LNCAP (cell line): ENCODE results near the gene BOLL.

Experiments
- TF ChIP-seq, protein P1 (sequence below): fragments of 450-650 bp; IDR thresholded peaks from 2 replicates; pipeline ENCODE4 v1.5.1; 2017; ENCODE audit warnings: mild to moderate bottlenecking

Gene BOLL

DNA sequence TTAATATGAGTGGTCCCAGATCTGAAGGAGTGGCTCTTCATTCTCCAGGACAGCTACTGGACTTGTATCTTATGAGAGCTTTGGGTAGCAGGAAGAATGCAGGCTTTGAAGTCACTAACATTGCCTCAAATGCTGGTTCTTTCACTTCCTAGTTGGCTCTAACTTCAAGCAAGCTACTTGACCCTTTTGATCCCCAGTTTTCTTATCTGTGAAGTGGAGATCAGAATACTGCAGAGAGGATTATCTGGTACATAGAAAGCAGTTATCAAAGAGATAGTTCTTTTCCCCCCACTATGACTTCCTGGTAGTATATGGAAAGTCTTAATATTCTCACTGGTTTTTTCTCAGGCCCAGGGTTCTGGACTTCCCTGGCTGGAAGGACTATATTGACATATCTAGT is 15.9 kb upstream of the BOLL start:
- TF ChIP-seq, protein P1, sequence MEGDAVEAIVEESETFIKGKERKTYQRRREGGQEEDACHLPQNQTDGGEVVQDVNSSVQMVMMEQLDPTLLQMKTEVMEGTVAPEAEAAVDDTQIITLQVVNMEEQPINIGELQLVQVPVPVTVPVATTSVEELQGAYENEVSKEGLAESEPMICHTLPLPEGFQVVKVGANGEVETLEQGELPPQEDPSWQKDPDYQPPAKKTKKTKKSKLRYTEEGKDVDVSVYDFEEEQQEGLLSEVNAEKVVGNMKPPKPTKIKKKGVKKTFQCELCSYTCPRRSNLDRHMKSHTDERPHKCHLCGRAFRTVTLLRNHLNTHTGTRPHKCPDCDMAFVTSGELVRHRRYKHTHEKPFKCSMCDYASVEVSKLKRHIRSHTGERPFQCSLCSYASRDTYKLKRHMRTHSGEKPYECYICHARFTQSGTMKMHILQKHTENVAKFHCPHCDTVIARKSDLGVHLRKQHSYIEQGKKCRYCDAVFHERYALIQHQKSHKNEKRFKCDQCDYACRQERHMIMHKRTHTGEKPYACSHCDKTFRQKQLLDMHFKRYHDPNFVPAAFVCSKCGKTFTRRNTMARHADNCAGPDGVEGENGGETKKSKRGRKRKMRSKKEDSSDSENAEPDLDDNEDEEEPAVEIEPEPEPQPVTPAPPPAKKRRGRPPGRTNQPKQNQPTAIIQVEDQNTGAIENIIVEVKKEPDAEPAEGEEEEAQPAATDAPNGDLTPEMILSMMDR = no peak

DNA sequence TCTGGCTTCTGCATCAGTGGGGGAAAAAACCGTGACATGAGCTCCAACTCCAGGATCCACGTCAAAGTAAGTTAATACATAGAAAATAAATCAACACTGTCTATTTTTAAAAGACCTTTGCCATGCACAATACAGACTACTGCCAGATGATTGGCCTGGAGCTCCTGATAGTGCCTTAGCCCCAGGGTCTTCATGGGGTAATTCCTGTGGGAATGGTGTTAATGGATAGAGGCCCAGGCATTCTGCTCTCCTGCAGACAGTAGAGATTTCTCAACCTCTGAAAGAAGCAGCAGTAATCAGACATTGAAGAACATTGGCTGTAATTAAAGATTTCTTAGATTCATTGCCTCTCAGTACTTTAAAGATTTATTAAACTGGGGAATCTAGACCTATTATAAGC is 15.0 kb upstream of the BOLL start:
- TF ChIP-seq, protein P1 = no peak

DNA sequence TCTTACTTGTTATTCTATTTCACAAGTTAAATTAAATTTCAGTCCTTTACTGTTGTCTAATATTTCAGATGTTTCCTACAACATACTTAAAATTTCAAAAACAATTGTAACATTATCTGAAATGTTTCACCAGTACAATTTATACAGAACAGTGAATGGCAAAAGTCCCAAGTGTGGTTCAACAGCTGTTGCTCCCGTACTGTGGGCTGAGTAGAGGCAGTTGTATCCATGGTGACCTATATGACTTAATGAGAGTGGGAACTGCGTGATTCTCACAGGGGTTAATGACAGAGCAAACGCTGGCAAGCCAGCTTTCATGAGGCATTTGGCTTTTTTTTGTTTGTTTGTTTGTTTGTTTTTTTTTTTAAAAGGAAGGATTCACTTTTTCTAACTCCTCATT is 13.9 kb upstream of the BOLL start:
- TF ChIP-seq, protein P1 = no peak

DNA sequence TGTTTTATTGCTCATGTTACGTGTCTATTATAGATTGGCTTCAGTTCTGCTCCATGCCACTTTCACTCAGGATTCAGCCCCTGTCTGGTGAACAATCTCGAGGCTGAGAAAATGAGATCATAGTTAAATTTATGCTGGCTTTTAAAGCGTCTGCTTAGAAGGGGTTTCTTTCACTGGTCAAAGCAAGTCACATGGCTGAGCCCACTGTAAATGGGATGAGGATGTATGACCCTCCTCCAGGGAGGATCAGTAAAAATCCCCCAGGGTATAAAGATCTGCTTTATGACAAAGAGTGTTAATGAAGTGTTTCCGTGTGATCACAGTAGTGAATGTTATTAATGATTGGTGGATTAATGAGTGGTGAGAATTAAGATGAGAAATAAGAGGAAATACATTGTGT is 13.1 kb upstream of the BOLL start:
- TF ChIP-seq, protein P1 = no peak

DNA sequence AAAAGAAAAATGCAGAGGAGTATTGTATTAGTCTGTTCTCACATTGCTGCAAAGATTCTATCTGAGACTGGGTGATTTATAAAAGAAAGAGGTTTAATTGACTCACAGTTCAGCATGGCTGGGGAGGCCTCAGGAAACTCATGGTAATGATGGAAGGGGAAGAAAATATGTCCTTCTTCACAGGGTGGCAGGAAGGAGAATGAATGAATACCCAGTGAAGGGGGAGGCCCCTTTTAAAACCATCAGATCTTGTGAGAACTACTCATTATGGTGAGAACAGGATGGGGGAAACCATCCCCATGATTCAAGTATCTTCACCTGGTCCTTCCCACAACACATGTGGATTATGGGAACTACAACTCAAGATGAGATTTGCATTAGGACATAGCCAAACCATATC is 10.2 kb upstream of the BOLL start:
- TF ChIP-seq, protein P1 = no peak

DNA sequence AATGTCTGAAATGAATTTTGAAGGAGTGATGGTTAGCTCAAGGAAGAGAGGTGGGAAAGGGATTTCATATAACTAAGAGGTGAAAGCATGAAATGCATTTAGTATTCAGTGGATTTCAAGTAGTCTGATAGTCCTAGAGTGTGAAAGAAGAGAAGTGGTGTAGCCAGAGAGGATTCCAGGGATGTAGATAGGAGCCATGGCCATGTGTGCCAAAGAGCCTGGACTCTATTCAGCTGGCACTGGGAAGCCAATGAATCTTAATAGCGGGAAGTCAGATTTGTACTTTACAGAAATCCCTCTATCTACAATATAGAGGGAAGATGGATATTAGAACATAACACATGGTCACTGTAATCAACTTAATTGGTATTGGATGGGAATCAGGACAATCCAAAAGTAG is 8.3 kb upstream of the BOLL start:
- TF ChIP-seq, protein P1 = no peak

DNA sequence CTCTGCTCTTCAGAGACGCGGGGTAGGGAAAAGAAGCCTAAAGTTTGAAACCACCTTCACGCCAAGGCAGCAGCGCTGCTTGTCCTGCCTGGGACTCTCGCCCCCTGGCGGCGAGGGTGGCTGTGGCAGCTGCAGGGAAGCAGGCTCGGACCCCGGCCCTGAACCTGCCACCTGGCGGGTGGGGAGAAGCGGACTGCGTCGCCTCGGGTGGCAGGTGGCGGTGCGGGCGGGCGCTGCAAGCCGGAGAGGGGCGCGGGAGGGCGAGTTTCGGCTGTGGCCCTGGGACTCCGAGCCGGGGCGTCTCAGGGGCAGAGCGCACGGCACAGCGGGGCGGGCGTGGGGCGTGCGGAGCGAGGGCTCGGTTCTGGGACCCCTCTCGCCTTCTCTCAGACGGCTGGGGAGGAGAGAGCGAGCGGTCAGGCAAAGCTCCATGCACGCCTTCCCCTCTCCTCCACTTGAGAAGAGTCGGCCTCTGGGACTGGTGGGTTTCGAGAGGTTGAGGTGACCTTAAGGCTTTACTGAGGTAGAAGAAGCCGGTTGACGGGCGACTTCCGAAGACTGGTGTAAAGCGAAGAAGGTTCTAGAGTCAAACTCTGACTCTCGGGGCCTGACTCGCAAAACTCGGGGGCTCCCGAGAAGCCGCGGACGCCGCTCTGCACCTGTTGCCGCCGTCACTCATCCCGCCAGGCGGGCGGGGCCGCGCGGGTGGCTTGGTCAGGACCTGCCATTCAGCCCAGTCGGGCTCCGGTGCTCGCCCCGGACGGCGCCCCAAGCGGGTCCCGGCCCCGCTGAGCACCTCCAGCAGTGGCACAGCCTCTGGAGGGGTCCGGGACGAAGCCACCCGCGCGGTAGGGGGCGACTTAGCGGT is 1.1 kb upstream of the BOLL start:
- TF ChIP-seq, protein P1 = peak; percentile 26; the same call in 1 of the 2 replicates
